ENCODE results near the gene BCO2.

Gene BCO2

GRCh38 chr11:112249871-112250610 is 74.7 kb downstream of the BCO2 start:
- DNase-seq (ENCODE audit: low read depth) = no peak

- DNase-seq (ENCODE audit: low read depth) = no peak
Observed at GRCh38 chr11:112253605-112254242, 78.4 kb downstream of the BCO2 start.

DNA sequence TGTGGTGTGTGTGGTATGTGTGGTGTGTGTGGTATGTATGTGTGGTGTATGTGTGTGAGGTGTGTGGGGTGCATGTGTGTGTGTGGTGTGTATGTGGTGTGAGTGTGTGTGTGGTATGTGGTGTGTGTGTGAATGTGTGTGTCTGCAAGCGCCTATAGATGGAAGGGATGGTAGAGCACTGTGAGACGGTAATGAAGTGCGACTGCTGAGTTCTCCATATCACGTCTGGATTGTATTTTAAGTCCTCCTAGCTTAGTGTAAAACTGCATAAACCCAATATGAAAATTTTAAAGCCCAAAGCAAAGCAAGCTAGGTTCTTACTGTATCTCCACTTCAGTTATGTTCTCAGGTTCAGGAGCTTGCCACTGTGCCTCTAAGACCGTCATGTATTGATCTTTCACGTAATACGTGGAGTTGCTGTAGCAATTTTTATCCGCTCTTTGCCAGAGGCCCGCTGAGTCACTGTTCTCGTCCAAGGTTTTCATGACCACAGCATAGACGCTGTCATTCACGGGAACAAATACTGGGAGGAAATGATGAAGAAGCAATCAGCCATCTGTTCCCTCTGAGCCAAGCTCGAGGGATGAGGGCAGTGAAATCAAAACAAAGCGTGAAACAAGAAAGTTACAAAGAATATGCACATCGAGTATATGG is 79.9 kb downstream of the BCO2 start:
- DNase-seq (ENCODE audit: low read depth) = peak; percentile 77

DNA sequence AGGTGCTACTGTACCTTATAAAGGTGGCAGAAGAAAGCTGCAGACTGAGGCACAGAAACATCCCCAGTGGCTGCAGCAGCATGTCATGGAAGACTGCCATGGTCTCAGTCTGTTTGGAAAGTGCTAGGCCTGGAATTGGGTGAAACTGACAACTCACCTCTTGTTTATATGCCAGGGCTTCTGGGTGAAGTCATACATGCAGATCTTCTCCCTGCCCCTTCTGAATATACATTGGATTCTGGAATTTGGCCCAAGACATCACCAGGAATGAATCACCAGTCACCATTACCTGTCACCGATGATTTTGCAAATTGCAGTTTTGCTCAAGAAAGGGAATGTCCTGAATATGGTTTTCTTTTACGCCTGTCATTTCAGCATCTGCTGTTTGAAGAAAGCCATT is 85.2 kb downstream of the BCO2 start, which contains the start of gene PLET1:
Gene PLET1 (minus strand): TSS at position 371 of the 400 bp plus-strand sequence. CDS start 271 bp downstream, at position 100.
- no peak for DNase-seq (ENCODE audit: low read depth)

GRCh38 chr11:112265659-112266409 is 90.5 kb downstream of the BCO2 start:
- DNase-seq (ENCODE audit: low read depth) = no peak

GRCh38 chr11:112266410-112266778 is 91.1 kb downstream of the BCO2 start:
- DNase-seq (ENCODE audit: low read depth) = no peak

DNA sequence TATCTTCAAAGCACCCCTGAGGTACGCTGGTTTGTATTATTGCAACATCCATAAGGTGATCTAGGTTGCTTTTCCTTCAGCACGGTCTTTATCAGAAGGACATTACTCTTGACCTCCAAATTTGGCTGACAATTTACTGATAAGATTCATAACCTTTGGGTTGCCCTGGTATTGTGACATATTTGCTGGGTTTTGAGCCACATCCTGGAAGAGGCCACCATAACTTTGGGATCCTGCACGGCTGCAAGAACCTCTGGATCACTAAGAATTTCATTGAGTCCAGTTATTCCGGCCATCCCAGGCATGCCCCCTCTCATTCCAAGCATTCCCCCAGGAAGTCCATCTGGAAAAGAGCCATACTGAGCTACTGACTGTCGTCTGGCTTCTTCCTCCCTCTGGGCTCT is 91.9 kb downstream of the BCO2 start:
- no peak for DNase-seq (ENCODE audit: low read depth)

- DNase-seq (ENCODE audit: low read depth) = no peak
Observed at GRCh38 chr11:112268406-112268805, 93.1 kb downstream of the BCO2 start.
